SH-SY5Y (cell line): ENCODE results near the gene SLF2.

Source experiments
- GATA2 ChIP-seq: IDR thresholded peaks from 2 replicates; pipeline ENCODE4 v1.6.1; 2011; ENCODE audit warnings: mild to moderate bottlenecking, low read depth, low read length
- GATA3 ChIP-seq: IDR thresholded peaks from 2 replicates; pipeline ENCODE4 v1.6.1; 2011; ENCODE audit warnings: low read depth, mild to moderate bottlenecking, low read length, moderate library complexity

GRCh38 chr10:100986623-100986951 is 73.8 kb downstream of the SLF2 start:
- TF ChIP-seq GATA2 (no peak), GATA3 (no peak)
